Gastrocnemius medialis (tissue), 4 donors: ENCODE measurements around the gene SND1. TPM values are rescaled to one million over a fixed set of nuclear protein-coding genes. Genes with fewer than 3 reads are reported as not detected.

Experiments
- ATAC-seq, 2 donors: fragments of 150-250 bp; one replicate each; pipeline ENCODE4 v1.9.1; 2016
- DNase-seq, 2 donors: peaks; one replicate each; pipeline ENCODE4 v3.0.0-alpha.2; 2019
- H3K27ac ChIP-seq, 4 donors: fragments of 200-600 bp; sonication (generic); 1 replicate in 1 of 4; 2 replicates in 3 of 4; pipeline ENCODE4 v1.5.1; 2016 to 2018; ENCODE audit warnings: mild to moderate bottlenecking in 2 of 4, moderate library complexity in 1 of 4
- H3K27me3 ChIP-seq, 3 donors: fragments of 200-600 bp; sonication (generic) in 2 of 3; 1 replicate in 1 of 3; 2 replicates in 2 of 3; pipeline versions ENCODE4 v1.5.1 to v1.6.0; 2016 to 2019; ENCODE audit warnings: mild to moderate bottlenecking in 1 of 3, moderate library complexity in 1 of 3
- H3K36me3 ChIP-seq, 2 donors: fragments of 200-600 bp; sonication (generic) in 1 of 2; one replicate each; pipeline ENCODE4 v1.5.1; 2017 to 2018
- H3K4me1 ChIP-seq, 2 donors: fragments of 200-600 bp; sonication (generic) in 1 of 2; one replicate each; pipeline ENCODE4 v1.5.1; 2016 to 2017; ENCODE audit warnings: mild to moderate bottlenecking in 2 of 2
- H3K4me3 ChIP-seq, 4 donors: fragments of 200-600 bp; sonication (generic) in 3 of 4; 1 replicate in 1 of 4; 2 replicates in 3 of 4; pipeline ENCODE4 v1.5.1; 2016 to 2019; ENCODE audit warnings: mild to moderate bottlenecking in 2 of 4
- H3K9me3 ChIP-seq, 3 donors: fragments of 200-600 bp; sonication (generic) in 2 of 3; 1 replicate in 1 of 3; 2 replicates in 2 of 3; pipeline ENCODE4 v1.5.1; 2016 to 2019
- CTCF ChIP-seq, 5 experiments: fragments of 450-650 bp in 3 of 5; fragments of 200-600 bp in 2 of 5; sonication (generic) in 2 of 5; IDR thresholded peaks in 4 of 5; conservative IDR thresholded peaks in 1 of 5; 1 replicate in 4 of 5; 2 replicates in 1 of 5; pipeline ENCODE4 v1.5.1; 2016 to 2019; ENCODE audit warnings: antibody characterized with exemption in 5 of 5, mild to moderate bottlenecking in 3 of 5, moderate library complexity in 3 of 5
- POLR2A ChIP-seq, 2 donors: fragments of 450-650 bp; IDR thresholded peaks; one replicate each; pipeline ENCODE4 v1.6.1; 2017; ENCODE audit warnings: antibody characterized with exemption in 2 of 2, mild to moderate bottlenecking in 2 of 2, moderate library complexity in 2 of 2
- in situ Hi-C, 4 donors: fragments of 200-750 bp; cut with MboI; loops; one replicate each; pipeline versions ENCODE4 v1.15.0 to v1.8.0; 2017; ENCODE audit warnings: low sequenced_read_pairs in 4 of 4
- intact Hi-C: fragments of 100-400 bp; cut with DNase I; formaldehyde crosslinking; loops from one replicate; pipeline ENCODE4 v1.15.1; 2023; ENCODE audit warnings: low total_unique reads
- total RNA-seq, 4 donors: library from RNA; depleted of rRNA; stranded (reverse); fragments of >200 nt; gene quantifications; one replicate each; pipeline versions ENCODE4 v1.1.0 to v1.2.3, GENCODE V29; 2016

Gene SND1
- total RNA-seq, 4 donors from 2014 or later, result 30.4 to 73.0 (median 50.3) TPM

- ATAC-seq (no peak), DNase-seq (no peak)
- no peak overlapping the region for H3K4me3 ChIP-seq
- H3K27ac ChIP-seq, result no peak overlapping the region
- peaks cover 0 to 5% of the 10 kb centered on the region in 2 donors for H3K36me3 ChIP-seq
- intact Hi-C loops (no loop called here), in situ Hi-C loops (no loop called here)
- H3K4me1 ChIP-seq, result peaks cover 6 to 7% of the 10 kb centered on the region in 2 donors
- no peak for TF ChIP-seq POLR2A (IDR thresholded peaks at IDR 0.05)
- no peaks in the 10 kb centered on the region for H3K27me3 ChIP-seq
- H3K9me3 ChIP-seq, result no peaks in the 10 kb centered on the region
Measured at GRCh38 chr7:127675721-127676120, 23.7 kb downstream of the SND1 start.

- Histone ChIP-seq H3K9me3 (no peaks in the 10 kb centered on the region), H3K27ac (no peak overlapping the region), H3K36me3 (peaks cover 0 to 5% of the 10 kb centered on the region in 2 donors), H3K4me1 (peaks cover 6 to 7% of the 10 kb centered on the region in 2 donors), H3K4me3 (no peak overlapping the region), H3K27me3 (no peaks in the 10 kb centered on the region)
- TF ChIP-seq CTCF (IDR thresholded peaks at IDR 0.05 in 4 of 5, conservative IDR thresholded peaks at IDR 0.05 in 1 of 5), result no peak
- no peak for TF ChIP-seq POLR2A (IDR thresholded peaks at IDR 0.05)
- in situ Hi-C loops (no loop called here), intact Hi-C loops (no loop called here)
- no peak for DNase-seq
- ATAC-seq, result no peak
Measured at GRCh38 chr7:127677433-127678230, 25.6 kb downstream of the SND1 start.

- H3K4me1 ChIP-seq, result peaks cover 6 to 7% of the 10 kb centered on the region in 2 donors
- intact Hi-C loops (no loop called here), in situ Hi-C loops (no loop called here)
- no peaks in the 10 kb centered on the region for H3K27me3 ChIP-seq
- no peak for TF ChIP-seq POLR2A (IDR thresholded peaks at IDR 0.05)
- no peak for TF ChIP-seq CTCF (IDR thresholded peaks at IDR 0.05 in 4 of 5, conservative IDR thresholded peaks at IDR 0.05 in 1 of 5)
- no peak overlapping the region for H3K27ac ChIP-seq
- no peak for ATAC-seq
- H3K4me3 ChIP-seq, result no peak overlapping the region
- H3K9me3 ChIP-seq, result no peaks in the 10 kb centered on the region
- peaks cover 0 to 5% of the 10 kb centered on the region in 2 donors for H3K36me3 ChIP-seq
- no peak for DNase-seq
Measured at GRCh38 chr7:127678337-127678736, 26.3 kb downstream of the SND1 start.

GRCh38 chr7:127678947-127679346 is 27.0 kb downstream of the SND1 start:
- no peaks in the 10 kb centered on the region for H3K27me3 ChIP-seq
- DNase-seq, result no peak
- H3K4me3 ChIP-seq, result no peak overlapping the region
- no peak for ATAC-seq
- TF ChIP-seq POLR2A (IDR thresholded peaks at IDR 0.05), result no peak
- TF ChIP-seq CTCF (IDR thresholded peaks at IDR 0.05 in 4 of 5, conservative IDR thresholded peaks at IDR 0.05 in 1 of 5), result no peak
- H3K4me1 ChIP-seq, result peaks cover 5 to 6% of the 10 kb centered on the region in 2 donors
- intact Hi-C loops, result no loop called here
- H3K9me3 ChIP-seq, result no peaks in the 10 kb centered on the region
- in situ Hi-C loops, result no loop called here
- peaks cover 0 to 5% of the 10 kb centered on the region in 2 donors for H3K36me3 ChIP-seq
- no peak overlapping the region for H3K27ac ChIP-seq

- no peak for ATAC-seq
- intact Hi-C loops, result no loop called here
- H3K4me1 ChIP-seq, result peaks cover 4 to 6% of the 10 kb centered on the region in 2 donors
- in situ Hi-C loops, result no loop called here
- TF ChIP-seq POLR2A (IDR thresholded peaks at IDR 0.05) (no peak), CTCF (IDR thresholded peaks at IDR 0.05 in 4 of 5, conservative IDR thresholded peaks at IDR 0.05 in 1 of 5) (no peak)
- H3K27ac ChIP-seq, result no peak overlapping the region
- H3K27me3 ChIP-seq, result no peaks in the 10 kb centered on the region
- peaks cover 0 to 5% of the 10 kb centered on the region in 2 donors for H3K36me3 ChIP-seq
- no peaks in the 10 kb centered on the region for H3K9me3 ChIP-seq
- no peak for DNase-seq
- no peak overlapping the region for H3K4me3 ChIP-seq
Measured at GRCh38 chr7:127680983-127681382, 29.0 kb downstream of the SND1 start.
